ENCODE results near the gene TAAR5.

The TAAR5 gene

DNA sequence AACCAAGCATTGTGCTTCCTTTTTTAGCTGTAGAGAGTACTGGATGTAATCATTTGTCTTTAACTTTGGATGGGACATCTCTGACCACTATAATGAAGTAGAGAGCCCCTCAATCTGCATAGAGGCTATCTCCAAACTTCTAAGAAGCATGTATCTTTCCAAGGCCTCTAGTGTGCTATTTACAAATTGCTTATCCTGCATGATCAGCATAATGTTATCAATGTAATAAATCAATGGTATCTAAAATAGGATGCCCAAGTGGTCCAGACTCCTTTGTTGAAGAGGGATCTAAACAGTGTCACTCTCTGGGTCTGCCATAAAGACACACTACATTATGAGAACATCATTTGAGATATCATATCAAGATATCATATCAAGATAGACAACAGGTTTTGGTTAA, 44.7 kb downstream of the TAAR5 start:
- H3K9ac ChIP-seq (ENCODE audit: low read length) = no peak overlapping the region
- DNase-seq = no peak
- no peaks in the 10 kb centered on the region for H3K9me3 ChIP-seq (replicated peaks; ENCODE audit: insufficient read depth, low read length)
- no peaks in the 10 kb centered on the region for H3F3A ChIP-seq (ENCODE audit: insufficient read depth, low read length)
- H3K27ac ChIP-seq (ENCODE audit: low read length) = no peak overlapping the region
- no peak overlapping the region for H3K4me3 ChIP-seq (ENCODE audit: low read length)
- H3K36me3 ChIP-seq (replicated peaks; ENCODE audit: insufficient read depth, low read length) = no peaks in the 10 kb centered on the region
- no peaks in the 10 kb centered on the region for H3K4me1 ChIP-seq (ENCODE audit: low read length)
- no peaks in the 10 kb centered on the region for H3K79me2 ChIP-seq (ENCODE audit: low read length)
- no peak overlapping the region for H3K4me2 ChIP-seq (ENCODE audit: low read depth, low read length)
- TF ChIP-seq EZH2 (optimal IDR thresholded peaks at IDR 0.05; ENCODE audit: low read depth, low read length) (no peak), EZH2phosphoT487 (IDR thresholded peaks at IDR 0.05; ENCODE audit: low read length) (no peak)
- TF ChIP-seq, protein P1, sequence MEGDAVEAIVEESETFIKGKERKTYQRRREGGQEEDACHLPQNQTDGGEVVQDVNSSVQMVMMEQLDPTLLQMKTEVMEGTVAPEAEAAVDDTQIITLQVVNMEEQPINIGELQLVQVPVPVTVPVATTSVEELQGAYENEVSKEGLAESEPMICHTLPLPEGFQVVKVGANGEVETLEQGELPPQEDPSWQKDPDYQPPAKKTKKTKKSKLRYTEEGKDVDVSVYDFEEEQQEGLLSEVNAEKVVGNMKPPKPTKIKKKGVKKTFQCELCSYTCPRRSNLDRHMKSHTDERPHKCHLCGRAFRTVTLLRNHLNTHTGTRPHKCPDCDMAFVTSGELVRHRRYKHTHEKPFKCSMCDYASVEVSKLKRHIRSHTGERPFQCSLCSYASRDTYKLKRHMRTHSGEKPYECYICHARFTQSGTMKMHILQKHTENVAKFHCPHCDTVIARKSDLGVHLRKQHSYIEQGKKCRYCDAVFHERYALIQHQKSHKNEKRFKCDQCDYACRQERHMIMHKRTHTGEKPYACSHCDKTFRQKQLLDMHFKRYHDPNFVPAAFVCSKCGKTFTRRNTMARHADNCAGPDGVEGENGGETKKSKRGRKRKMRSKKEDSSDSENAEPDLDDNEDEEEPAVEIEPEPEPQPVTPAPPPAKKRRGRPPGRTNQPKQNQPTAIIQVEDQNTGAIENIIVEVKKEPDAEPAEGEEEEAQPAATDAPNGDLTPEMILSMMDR (IDR thresholded peaks at IDR 0.05; ENCODE audit: low read length) = no peak
- no peaks in the 10 kb centered on the region for H3K9me2 ChIP-seq (replicated peaks; ENCODE audit: insufficient read depth, low read length)
- H2AFZ ChIP-seq (ENCODE audit: low read length) = no peak overlapping the region
- no peaks in the 10 kb centered on the region for H4K20me1 ChIP-seq (ENCODE audit: insufficient read depth, low read length)
- no peaks in the 10 kb centered on the region for H3K27me3 ChIP-seq (replicated peaks; ENCODE audit: insufficient read depth, low read length)
